Gastroesophageal sphincter (tissue), 4 donors: ENCODE data around the gene DIRAS1. TPM values are rescaled to one million over a fixed set of nuclear protein-coding genes. Genes with fewer than 3 reads are reported as not detected.

ENCODE experiments used
- ATAC-seq: fragments of 150-250 bp; one replicate; pipeline ENCODE4 v1.9.1; 2016; ENCODE audit warnings: mild to moderate bottlenecking, moderate library complexity
- H3K27ac ChIP-seq, 4 donors: fragments of 200-600 bp; sonication (generic) in 3 of 4; 1 replicate in 3 of 4; 2 replicates in 1 of 4; pipeline ENCODE4 v1.5.1; 2016 to 2019
- H3K27me3 ChIP-seq: fragments of 200-600 bp; sonication (generic); one replicate; pipeline ENCODE4 v1.5.1; 2019
- H3K36me3 ChIP-seq, 2 donors: fragments of 200-600 bp; sonication (generic); one replicate each; pipeline ENCODE4 v1.5.1; 2019; ENCODE audit warnings: control low read depth in 1 of 2
- H3K4me1 ChIP-seq, 3 donors: fragments of 200-600 bp; sonication (generic); 1 replicate in 2 of 3; 2 replicates in 1 of 3; pipeline ENCODE4 v1.5.1; 2016 to 2019; ENCODE audit warnings: control low read depth in 2 of 3
- H3K4me3 ChIP-seq, 2 donors: fragments of 200-600 bp; sonication (generic); one replicate each; pipeline ENCODE4 v1.5.1; 2019; ENCODE audit warnings: mild to moderate bottlenecking in 1 of 2, moderate library complexity in 1 of 2
- H3K9me3 ChIP-seq, 3 donors: fragments of 200-600 bp; sonication (generic); one replicate each; pipeline ENCODE4 v1.5.1; 2017 to 2019; ENCODE audit warnings: control low read depth in 2 of 3
- EP300 ChIP-seq: sonication (generic); formaldehyde crosslinking; IDR thresholded peaks from one replicate; pipeline ENCODE4 v1.6.1; 2017; ENCODE audit warnings: antibody characterized with exemption, mild to moderate bottlenecking
- POLR2A ChIP-seq, 2 donors: fragments of 450-650 bp; IDR thresholded peaks; one replicate each; pipeline ENCODE4 v1.6.1; 2017; ENCODE audit warnings: antibody characterized with exemption in 2 of 2, mild to moderate bottlenecking in 2 of 2, moderate library complexity in 1 of 2
- POLR2AphosphoS5 ChIP-seq: sonication (generic); formaldehyde crosslinking; IDR thresholded peaks from one replicate; pipeline ENCODE4 v1.6.1; 2017; ENCODE audit warnings: antibody characterized with exemption
- WGBS, 2 donors: methylation state at CpG; one replicate each; pipeline ENCODE4 v1.1.5; 2018; ENCODE audit warnings: low coverage in 1 of 2; 5-methylcytosine and 5-hydroxymethylcytosine counted together
- total RNA-seq, 4 donors: library from RNA; depleted of rRNA; stranded (reverse); fragments of >200 nt; gene quantifications; one replicate each; pipeline ENCODE4 v1.1.0, GENCODE V29; 2016
- TF ChIP-seq, protein P1 (sequence below), 4 experiments: fragments of 200-600 bp in 2 of 4; fragments of 450-650 bp in 2 of 4; sonication (generic) in 1 of 4; IDR thresholded peaks; one replicate each; pipeline ENCODE4 v1.5.1; 2017 to 2019; ENCODE audit warnings: antibody characterized with exemption in 4 of 4, mild to moderate bottlenecking in 2 of 4, moderate library complexity in 2 of 4

The DIRAS1 gene
- total RNA-seq, 4 donors from 2014 or later = 4.7 to 25.8 (median 11.7) TPM

DNA sequence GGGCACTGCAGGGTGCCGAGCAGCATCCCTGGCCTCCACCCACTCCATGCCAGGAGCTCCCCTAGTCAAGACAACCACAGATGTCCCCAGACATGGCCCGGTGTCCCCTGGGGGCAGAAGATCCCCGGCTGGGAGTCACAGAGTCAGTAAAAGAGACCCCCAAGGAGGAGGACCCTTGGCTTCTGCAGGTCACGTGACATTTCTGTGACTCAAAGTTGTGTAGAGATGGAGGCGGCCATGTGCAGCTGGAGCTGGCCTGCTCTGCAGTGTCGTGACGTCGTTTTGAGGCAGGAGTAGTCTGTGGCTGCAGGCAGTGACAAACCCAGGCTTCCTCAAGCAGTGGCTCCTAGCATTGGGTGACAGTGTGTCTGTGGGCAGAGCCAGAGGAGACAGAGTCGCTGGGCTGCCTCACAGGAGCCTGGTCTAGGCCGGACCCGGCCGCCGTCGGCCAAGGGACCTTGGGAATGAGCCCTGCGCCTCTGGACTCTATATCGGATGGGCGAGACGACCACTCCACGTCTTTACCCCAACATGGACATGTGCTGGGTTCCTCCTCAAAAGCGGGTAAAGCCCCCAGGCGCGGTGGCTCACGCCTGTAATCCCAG, 7.7 kb upstream of the DIRAS1 start:
- no peak overlapping the region for H3K27ac ChIP-seq
- no CpG with 5 or more reads among the region's 23 CpGs for WGBS, 2 donors
- TF ChIP-seq, protein P1, sequence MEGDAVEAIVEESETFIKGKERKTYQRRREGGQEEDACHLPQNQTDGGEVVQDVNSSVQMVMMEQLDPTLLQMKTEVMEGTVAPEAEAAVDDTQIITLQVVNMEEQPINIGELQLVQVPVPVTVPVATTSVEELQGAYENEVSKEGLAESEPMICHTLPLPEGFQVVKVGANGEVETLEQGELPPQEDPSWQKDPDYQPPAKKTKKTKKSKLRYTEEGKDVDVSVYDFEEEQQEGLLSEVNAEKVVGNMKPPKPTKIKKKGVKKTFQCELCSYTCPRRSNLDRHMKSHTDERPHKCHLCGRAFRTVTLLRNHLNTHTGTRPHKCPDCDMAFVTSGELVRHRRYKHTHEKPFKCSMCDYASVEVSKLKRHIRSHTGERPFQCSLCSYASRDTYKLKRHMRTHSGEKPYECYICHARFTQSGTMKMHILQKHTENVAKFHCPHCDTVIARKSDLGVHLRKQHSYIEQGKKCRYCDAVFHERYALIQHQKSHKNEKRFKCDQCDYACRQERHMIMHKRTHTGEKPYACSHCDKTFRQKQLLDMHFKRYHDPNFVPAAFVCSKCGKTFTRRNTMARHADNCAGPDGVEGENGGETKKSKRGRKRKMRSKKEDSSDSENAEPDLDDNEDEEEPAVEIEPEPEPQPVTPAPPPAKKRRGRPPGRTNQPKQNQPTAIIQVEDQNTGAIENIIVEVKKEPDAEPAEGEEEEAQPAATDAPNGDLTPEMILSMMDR (IDR thresholded peaks at IDR 0.05) = no peak
- TF ChIP-seq EP300 (no peak), POLR2A (IDR thresholded peaks at IDR 0.05) (no peak), POLR2AphosphoS5 (no peak)

DNA sequence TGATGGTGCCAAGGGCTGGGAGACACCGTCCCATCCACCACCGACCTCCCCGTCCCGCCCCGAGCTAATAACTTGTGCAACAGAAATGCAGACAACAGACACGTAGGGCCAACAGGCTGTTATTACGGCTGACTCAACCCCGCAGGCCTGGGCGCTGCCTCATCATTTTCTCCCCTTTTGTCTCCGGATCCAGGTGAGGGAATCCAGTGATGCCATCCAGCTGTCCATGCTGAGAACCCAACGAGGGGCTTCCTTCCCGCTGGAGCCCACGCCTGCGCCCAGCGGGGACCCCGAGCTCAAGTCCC, 6.4 kb upstream of the DIRAS1 start:
- Histone ChIP-seq H3K4me3 (no peak overlapping the region), H3K27ac (no peak overlapping the region), H3K4me1 (peaks cover 0 to 16% (median 8%) of the 10 kb centered on the region in 3 donors), H3K9me3 (no peaks in the 10 kb centered on the region), H3K36me3 (peaks cover 0 to 13% of the 10 kb centered on the region in 2 donors), H3K27me3 (peaks cover 37% of the 10 kb centered on the region)
- ATAC-seq = no peak
- 47% methylated on average over 5 of the region's 16 CpGs; no CpG with 5 or more reads in 1 of the 2 donors for WGBS, 2 donors
- TF ChIP-seq EP300 (no peak), POLR2AphosphoS5 (no peak), POLR2A (IDR thresholded peaks at IDR 0.05) (no peak)
- TF ChIP-seq, protein P1 (IDR thresholded peaks at IDR 0.05) = no peak

More for the DNA sequence above, 7.7 kb upstream of the DIRAS1 start:
- Histone ChIP-seq H3K4me1 (peaks cover 0 to 3% (median 0%) of the 10 kb centered on the region in 3 donors), H3K4me3 (no peak overlapping the region), H3K9me3 (no peaks in the 10 kb centered on the region), H3K27me3 (peaks cover 30% of the 10 kb centered on the region), H3K36me3 (peaks cover 0 to 26% of the 10 kb centered on the region in 2 donors)
- no peak for ATAC-seq

DNA sequence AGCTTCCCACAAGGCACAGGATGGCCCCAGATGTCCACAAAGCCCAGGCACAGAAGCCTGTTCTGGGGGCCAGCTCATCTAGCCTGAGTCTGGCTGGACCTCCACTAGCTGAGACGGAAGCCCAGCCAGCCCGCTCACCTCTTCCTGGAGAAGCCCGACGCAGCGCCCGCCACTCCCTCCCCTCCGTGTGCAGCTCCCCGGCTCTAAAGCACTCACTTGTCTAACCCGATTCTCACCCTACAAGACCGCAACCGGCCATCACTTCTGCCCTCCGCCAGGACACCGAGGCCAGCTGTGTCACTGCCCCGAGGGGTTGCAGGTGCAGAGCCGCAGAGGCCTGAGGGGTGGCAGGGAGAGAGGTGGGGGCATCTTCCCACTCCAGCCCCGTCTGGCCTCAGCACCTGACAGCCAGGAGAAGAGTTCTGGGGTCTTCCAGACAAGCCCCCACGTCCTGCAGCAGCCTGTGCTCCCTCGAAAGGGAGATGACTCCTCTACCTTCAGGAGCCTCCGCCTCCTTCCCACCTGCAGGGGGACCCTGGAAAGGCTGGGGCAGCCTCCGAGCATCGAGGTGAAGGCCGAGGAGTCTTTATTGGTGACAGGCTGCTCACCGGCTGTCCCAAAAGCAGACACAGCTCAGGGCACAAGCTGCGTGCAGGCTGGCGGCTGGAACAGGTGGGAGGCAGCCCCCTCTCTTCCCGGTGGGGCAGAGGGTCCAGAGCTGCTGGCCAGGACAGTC, 5.9 kb upstream of the DIRAS1 start:
- ATAC-seq = no peak
- H3K4me3 ChIP-seq = no peak overlapping the region
- H3K4me1 ChIP-seq = peaks cover 0 to 21% (median 10%) of the 10 kb centered on the region in 3 donors
- TF ChIP-seq, protein P1 (IDR thresholded peaks at IDR 0.05) = no peak
- TF ChIP-seq POLR2AphosphoS5 (no peak), POLR2A (IDR thresholded peaks at IDR 0.05) (no peak), EP300 (no peak)
- no CpG with 5 or more reads among the region's 26 CpGs for WGBS, 2 donors
- no peaks in the 10 kb centered on the region for H3K9me3 ChIP-seq
- H3K36me3 ChIP-seq = peaks cover 0 to 8% of the 10 kb centered on the region in 2 donors
- peaks cover 39% of the 10 kb centered on the region for H3K27me3 ChIP-seq
- H3K27ac ChIP-seq = no peak overlapping the region

DNA sequence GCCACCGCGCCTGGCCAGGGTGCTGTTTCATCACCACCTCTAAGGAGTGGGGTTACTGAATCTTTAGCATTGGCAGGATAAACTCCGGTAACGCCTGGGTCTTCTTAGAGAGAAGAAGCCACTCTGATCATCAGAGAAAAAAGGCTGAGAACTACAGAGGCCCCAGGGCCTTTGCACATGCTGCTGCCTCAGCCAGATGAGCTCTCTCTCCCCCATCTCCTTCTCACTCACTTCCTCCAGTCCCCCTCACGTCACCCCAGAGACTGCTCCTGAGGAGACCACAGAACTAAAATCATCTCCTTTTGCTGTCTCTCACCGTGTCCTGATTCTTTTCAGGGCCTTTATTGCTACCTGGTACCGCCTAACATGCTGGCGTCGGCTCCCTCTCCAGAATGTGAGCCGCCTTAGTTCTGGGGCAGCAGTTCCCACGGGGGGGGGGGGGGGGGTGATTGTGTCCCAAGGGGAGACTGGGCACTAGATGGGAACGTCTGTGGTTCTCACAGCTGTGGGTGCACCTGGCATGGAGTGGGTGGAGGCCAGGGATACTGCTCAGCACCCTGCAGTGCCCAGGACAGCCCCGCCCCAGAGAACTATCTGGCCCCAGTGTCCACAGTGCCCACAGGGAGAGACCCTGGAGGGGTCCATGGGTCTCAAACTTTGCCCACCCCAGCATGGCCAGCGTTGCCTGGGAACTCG, 5.1 kb upstream of the DIRAS1 start:
- H3K9me3 ChIP-seq = no peaks in the 10 kb centered on the region
- no peak overlapping the region for H3K27ac ChIP-seq
- peaks cover 0 to under 1% of the 10 kb centered on the region in 2 donors for H3K36me3 ChIP-seq
- no peak overlapping the region for H3K4me3 ChIP-seq
- H3K27me3 ChIP-seq = peaks cover 47% of the 10 kb centered on the region
- no peak for TF ChIP-seq POLR2AphosphoS5
- TF ChIP-seq POLR2A (IDR thresholded peaks at IDR 0.05) = no peak
- TF ChIP-seq, protein P1 (IDR thresholded peaks at IDR 0.05) = no peak
- no peak for TF ChIP-seq EP300
- 54 to 80% methylated on average over 2 to 3 of the region's 15 CpGs for WGBS, 2 donors
- H3K4me1 ChIP-seq = peaks cover 0 to 29% (median 10%) of the 10 kb centered on the region in 3 donors
- no peak for ATAC-seq
